CD4-positive, alpha-beta T cell (primary cell): ENCODE results near the gene NUP188. TPM values are rescaled to one million over a fixed set of nuclear protein-coding genes. Genes with fewer than 3 reads are reported as not detected.

ENCODE experiments used
- ATAC-seq: fragments of 200-7000 bp; cut with Tn5 transposase; one replicate; pipeline ENCODE4 v1.10.0; 2022; ENCODE audit warnings: mild to moderate bottlenecking; ENCODE audit not compliant: poor library complexity
- CTCF ChIA-PET: fragments of 350-600 bp; sonication (Branson Sonifier 250); formaldehyde crosslinking; loops from one replicate; lab custom pipeline; 2021; ENCODE audit warnings: antibody characterized with exemption, inconsistent platforms; lab: Charles Lee
- POLR2A ChIA-PET: fragments of 350-600 bp; sonication (Branson Sonifier 250); formaldehyde crosslinking; loops from one replicate; lab custom pipeline; 2021; ENCODE audit warnings: antibody characterized with exemption, inconsistent platforms; lab: Charles Lee
- DNase-seq, 14 experiments: peaks; one replicate each; pipeline ENCODE4 v3.0.0-alpha.2; 2013 to 2020; ENCODE audit warnings: mixed read lengths in 2 of 14
- H3K27ac ChIP-seq, 2 donors: one replicate each; pipeline versions ENCODE4 v1.5.1 to v1.7.0; 2013; ENCODE audit warnings: low read length in 2 of 2, low read depth in 1 of 2, mild to moderate bottlenecking in 1 of 2
- H3K27me3 ChIP-seq, 2 experiments: 1 replicate in 1 of 2; 2 replicates in 1 of 2; pipeline versions ENCODE4 v1.6.1 to v1.7.0; 2013; ENCODE audit warnings: low read length in 2 of 2, control low read depth in 1 of 2, mild to moderate bottlenecking in 1 of 2, moderate library complexity in 1 of 2; ENCODE audit not compliant: insufficient read depth in 2 of 2, control insufficient read depth in 1 of 2
- H3K36me3 ChIP-seq: one replicate; pipeline ENCODE4 v1.6.1; 2013; ENCODE audit warnings: low read length, control low read depth; ENCODE audit not compliant: insufficient read depth
- H3K4me1 ChIP-seq: one replicate; pipeline ENCODE4 v1.6.1; 2013; ENCODE audit warnings: low read length, control low read depth; ENCODE audit not compliant: insufficient read depth
- H3K4me3 ChIP-seq: one replicate; pipeline ENCODE4 v1.5.1; 2013; ENCODE audit warnings: mild to moderate bottlenecking, low read length, moderate library complexity
- H3K9me3 ChIP-seq, 2 experiments: 1 replicate in 1 of 2; 2 replicates in 1 of 2; pipeline versions ENCODE4 v1.6.1 to v1.7.0; 2013; ENCODE audit warnings: low read length in 2 of 2, mild to moderate bottlenecking in 2 of 2, control low read depth in 1 of 2, moderate library complexity in 1 of 2; ENCODE audit not compliant: control insufficient read depth in 1 of 2, insufficient read depth in 1 of 2
- H3K27ac Mint-ChIP-seq: one replicate; pipeline ENCODE4 v1.8.0; 2020; ENCODE audit warnings: mixed read lengths
- H3K27me3 Mint-ChIP-seq: one replicate; pipeline ENCODE4 v1.8.0; 2021; ENCODE audit warnings: mixed read lengths
- H3K36me3 Mint-ChIP-seq: one replicate; pipeline ENCODE4 v1.8.0; 2021; ENCODE audit warnings: low read depth, mixed read lengths
- H3K4me1 Mint-ChIP-seq: one replicate; pipeline ENCODE4 v1.8.0; 2021; ENCODE audit warnings: low read depth, mixed read lengths
- H3K4me3 Mint-ChIP-seq: one replicate; pipeline ENCODE4 v1.8.0; 2020; ENCODE audit warnings: mild to moderate bottlenecking, mixed read lengths
- H3K9me3 Mint-ChIP-seq: one replicate; pipeline ENCODE4 v1.8.0; 2020; ENCODE audit warnings: mixed read lengths
- intact Hi-C, 2 experiments: fragments of 100-400 bp; cut with DNase I in 1 of 2; cut with micrococcal nuclease in 1 of 2; formaldehyde crosslinking; loops; one replicate each; pipeline versions ENCODE4 v1.15.1 to v1.9.0; 2023 to 2025; cut with DNase I, micrococcal nuclease
- total RNA-seq, 174 experiments: library from RNA in 2 of 174; stranded (reverse) in 2 of 174; gene quantifications; one replicate each; pipeline ENCODE4 v1.2.3 and lab custom pipeline; 2021 to 2026
- TF ChIP-seq, protein P1 (sequence below): fragments of 200-600 bp; IDR thresholded peaks from one replicate; pipeline ENCODE4 v1.8.0; 2022; ENCODE audit warnings: antibody characterized with exemption, mild to moderate bottlenecking

Gene NUP188
- total RNA-seq, 2 experiments from 2014 or later, result 43.0 to 43.9 TPM

DNA sequence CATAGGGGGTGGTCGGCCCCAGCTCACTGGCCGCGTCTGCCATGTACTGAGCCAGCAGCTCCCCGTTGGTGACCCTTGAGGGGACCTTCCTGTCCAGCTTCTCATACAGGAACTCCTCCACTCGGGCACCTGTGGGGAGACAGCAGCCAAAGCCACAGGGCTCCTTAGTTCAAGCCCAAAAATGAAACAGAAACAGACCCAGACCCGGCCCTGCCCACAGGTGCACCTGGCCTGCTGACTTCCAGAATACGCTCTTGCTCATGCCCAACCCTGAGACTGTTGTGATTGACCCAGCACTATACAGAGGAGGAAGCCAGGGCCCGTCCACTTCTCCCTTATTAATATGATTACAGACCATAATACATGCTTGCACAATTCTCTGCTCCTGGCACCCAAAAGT is 73.6 kb downstream of the NUP188 start:
- no peak for DNase-seq
- H3K9me3 ChIP-seq, result no peaks in the 10 kb centered on the region
- no peak for ATAC-seq
- H3K4me3 ChIP-seq, result no peak overlapping the region
- no peaks in the 10 kb centered on the region for H3K27me3 ChIP-seq
- Mint-ChIP-seq H3K4me3 (no peak overlapping the region), H3K27ac (no peak overlapping the region), H3K9me3 (no peaks in the 10 kb centered on the region), H3K4me1 (peaks cover 15% of the 10 kb centered on the region), H3K27me3 (no peaks in the 10 kb centered on the region), H3K36me3 (peaks cover 30% of the 10 kb centered on the region)
- ChIA-PET CTCF (interaction anchor here (0.7 kb wide), 1 partner anchor 96 kb away, joined by 3 read pairs; no protein-coding TSS in a partner anchor), POLR2A (no interaction called here)
- TF ChIP-seq, protein P1, sequence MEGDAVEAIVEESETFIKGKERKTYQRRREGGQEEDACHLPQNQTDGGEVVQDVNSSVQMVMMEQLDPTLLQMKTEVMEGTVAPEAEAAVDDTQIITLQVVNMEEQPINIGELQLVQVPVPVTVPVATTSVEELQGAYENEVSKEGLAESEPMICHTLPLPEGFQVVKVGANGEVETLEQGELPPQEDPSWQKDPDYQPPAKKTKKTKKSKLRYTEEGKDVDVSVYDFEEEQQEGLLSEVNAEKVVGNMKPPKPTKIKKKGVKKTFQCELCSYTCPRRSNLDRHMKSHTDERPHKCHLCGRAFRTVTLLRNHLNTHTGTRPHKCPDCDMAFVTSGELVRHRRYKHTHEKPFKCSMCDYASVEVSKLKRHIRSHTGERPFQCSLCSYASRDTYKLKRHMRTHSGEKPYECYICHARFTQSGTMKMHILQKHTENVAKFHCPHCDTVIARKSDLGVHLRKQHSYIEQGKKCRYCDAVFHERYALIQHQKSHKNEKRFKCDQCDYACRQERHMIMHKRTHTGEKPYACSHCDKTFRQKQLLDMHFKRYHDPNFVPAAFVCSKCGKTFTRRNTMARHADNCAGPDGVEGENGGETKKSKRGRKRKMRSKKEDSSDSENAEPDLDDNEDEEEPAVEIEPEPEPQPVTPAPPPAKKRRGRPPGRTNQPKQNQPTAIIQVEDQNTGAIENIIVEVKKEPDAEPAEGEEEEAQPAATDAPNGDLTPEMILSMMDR, result no peak
- H3K36me3 ChIP-seq, result peaks cover 16% of the 10 kb centered on the region
- intact Hi-C loops, result no loop called here
- H3K4me1 ChIP-seq, result peaks cover 14% of the 10 kb centered on the region
- H3K27ac ChIP-seq, result no peak overlapping the region

GRCh38 chr9:129022037-129022436 is 74.5 kb downstream of the NUP188 start:
- Histone ChIP-seq H3K27ac (no peak overlapping the region), H3K4me3 (no peak overlapping the region), H3K9me3 (no peaks in the 10 kb centered on the region), H3K36me3 (peaks cover 16% of the 10 kb centered on the region), H3K4me1 (peaks cover 23% of the 10 kb centered on the region), H3K27me3 (no peaks in the 10 kb centered on the region)
- ChIA-PET CTCF (no interaction called here), POLR2A (interaction anchor here (0.6 kb wide), 1 partner anchor 811 kb away, joined by 3 read pairs; no protein-coding TSS in a partner anchor)
- TF ChIP-seq, protein P1, result no peak
- no peak overlapping the region for H3K27ac Mint-ChIP-seq
- ATAC-seq, result no peak
- DNase-seq, result no peak
- H3K36me3 Mint-ChIP-seq, result peaks cover 20% of the 10 kb centered on the region
- no peaks in the 10 kb centered on the region for H3K9me3 Mint-ChIP-seq
- H3K4me3 Mint-ChIP-seq, result no peak overlapping the region
- H3K27me3 Mint-ChIP-seq, result no peaks in the 10 kb centered on the region
- intact Hi-C loops, result no loop called here
- H3K4me1 Mint-ChIP-seq, result peaks cover 20% of the 10 kb centered on the region

DNA sequence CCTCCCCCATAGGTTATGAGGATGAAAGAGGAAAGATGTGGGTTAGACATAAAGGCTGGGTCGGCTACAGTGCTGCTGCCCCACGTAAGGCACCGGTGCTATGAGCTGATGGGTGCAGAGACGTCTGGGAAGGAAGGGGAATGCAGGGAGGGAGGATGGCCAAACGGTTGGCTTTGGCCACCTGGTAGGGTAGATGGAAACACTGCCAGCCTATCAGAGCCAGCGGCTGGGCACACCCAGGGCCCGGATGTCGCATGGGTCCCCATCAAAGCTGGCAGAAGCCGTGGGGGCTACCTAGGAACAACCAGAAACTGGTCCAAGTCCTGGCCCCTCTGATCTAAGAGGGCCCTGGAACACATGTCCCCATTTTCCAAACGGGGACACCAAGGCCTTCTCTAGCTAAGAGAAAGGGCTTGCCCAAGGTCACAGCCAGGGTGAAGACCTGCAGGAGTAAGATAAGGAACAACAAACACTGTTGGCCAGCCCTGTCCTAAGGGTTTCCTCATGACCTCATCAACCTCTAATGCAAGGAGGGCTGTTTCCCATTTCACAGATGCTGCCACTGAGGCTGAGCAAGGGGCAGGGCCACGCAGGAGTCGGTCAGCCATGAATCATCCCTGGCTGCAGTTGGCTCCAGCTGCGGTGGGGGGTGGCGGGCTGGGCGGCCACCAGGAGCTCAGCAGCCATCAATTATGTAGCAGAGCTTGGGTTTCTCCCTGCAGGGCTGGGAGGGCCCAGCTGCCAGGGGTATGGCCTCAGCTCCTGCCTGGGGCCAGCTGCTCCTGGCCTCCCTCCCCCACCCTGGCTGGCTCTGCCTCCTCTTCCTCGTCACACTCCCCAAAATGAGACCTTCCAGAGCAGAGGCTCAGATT is 75.8 kb downstream of the NUP188 start:
- H3K4me3 ChIP-seq, result no peak overlapping the region
- Mint-ChIP-seq H3K27me3 (no peaks in the 10 kb centered on the region), H3K9me3 (no peaks in the 10 kb centered on the region), H3K4me3 (no peak overlapping the region), H3K36me3 (peaks cover 10% of the 10 kb centered on the region), H3K4me1 (peaks cover 26% of the 10 kb centered on the region), H3K27ac (no peak overlapping the region)
- ATAC-seq (no peak), DNase-seq (peak in 1 of 14 experiments; percentile 18)
- no peaks in the 10 kb centered on the region for H3K27me3 ChIP-seq
- ChIA-PET POLR2A (no interaction called here), CTCF (no interaction called here)
- peaks cover 31% of the 10 kb centered on the region for H3K4me1 ChIP-seq
- peaks cover 12% of the 10 kb centered on the region for H3K36me3 ChIP-seq
- intact Hi-C loops, result no loop called here
- H3K9me3 ChIP-seq, result no peaks in the 10 kb centered on the region
- TF ChIP-seq, protein P1, result no peak
- no peak overlapping the region for H3K27ac ChIP-seq
